Activated naive CD8-positive, alpha-beta T cell treated with anti-CD3 and anti-CD28 coated beads, Interleukin-2, amount 50 U/mL, for 24 hours (primary cell): Measurements from ENCODE around the gene TBL1XR1.

Source experiments
- ATAC-seq: fragments of 150-1000 bp; cut with Tn5 transposase; one replicate; pipeline ENCODE4 v1.10.0; 2021
- DNase-seq: peaks from one replicate; pipeline ENCODE4 v3.0.0; 2021
- H3K27ac Mint-ChIP-seq: one replicate; pipeline ENCODE4 v1.8.0; 2021; ENCODE audit warnings: mild to moderate bottlenecking, mixed read lengths
- H3K27me3 Mint-ChIP-seq: one replicate; pipeline ENCODE4 v1.8.0; 2021; ENCODE audit warnings: mixed read lengths
- H3K36me3 Mint-ChIP-seq: one replicate; pipeline ENCODE4 v1.8.0; 2021; ENCODE audit warnings: low read depth, mixed read lengths
- H3K4me1 Mint-ChIP-seq: one replicate; pipeline ENCODE4 v1.8.0; 2021; ENCODE audit warnings: mixed read lengths
- H3K4me3 Mint-ChIP-seq: one replicate; pipeline ENCODE4 v1.8.0; 2021; ENCODE audit warnings: mild to moderate bottlenecking, moderate library complexity, mixed read lengths
- H3K9me3 Mint-ChIP-seq: one replicate; pipeline ENCODE4 v1.8.0; 2021; ENCODE audit warnings: mixed read lengths

The TBL1XR1 gene

DNA sequence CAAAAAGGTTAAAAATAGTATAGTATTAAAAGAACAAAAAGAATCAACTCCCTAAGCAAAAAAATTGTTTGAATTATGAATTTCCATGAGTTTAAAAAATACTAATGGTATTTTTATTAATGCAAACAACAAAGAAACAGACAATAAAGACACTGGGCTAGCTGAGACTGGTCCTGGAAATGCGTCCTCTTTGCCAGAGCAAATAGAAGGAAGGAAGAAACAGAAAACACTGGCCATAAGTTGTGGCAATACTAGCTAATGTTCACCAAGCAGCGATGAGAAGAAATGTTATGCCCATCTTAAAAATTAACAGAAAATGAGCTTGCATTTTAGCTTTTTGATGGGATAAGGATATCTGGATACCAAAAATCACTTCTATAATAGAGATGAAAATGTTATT is 88.6 kb downstream of the TBL1XR1 start:
- ATAC-seq: no peak
- Mint-ChIP-seq H3K36me3 (peaks cover 17% of the 10 kb centered on the region), H3K27ac (no peak overlapping the region), H3K9me3 (peaks cover 6% of the 10 kb centered on the region), H3K4me3 (no peak overlapping the region), H3K4me1 (peaks cover 84% of the 10 kb centered on the region), H3K27me3 (no peaks in the 10 kb centered on the region)
- DNase-seq: no peak

- DNase-seq (no peak), ATAC-seq (no peak)
- H3K4me3 Mint-ChIP-seq: no peak overlapping the region
- no peaks in the 10 kb centered on the region for H3K9me3 Mint-ChIP-seq
- peaks cover 80% of the 10 kb centered on the region for H3K4me1 Mint-ChIP-seq
- no peak overlapping the region for H3K27ac Mint-ChIP-seq
- peaks cover 11% of the 10 kb centered on the region for H3K36me3 Mint-ChIP-seq
- no peaks in the 10 kb centered on the region for H3K27me3 Mint-ChIP-seq
Measured at GRCh38 chr3:177107461-177108239, 89.6 kb downstream of the TBL1XR1 start.

GRCh38 chr3:177106594-177106993 is 90.7 kb downstream of the TBL1XR1 start:
- no peaks in the 10 kb centered on the region for H3K27me3 Mint-ChIP-seq
- H3K36me3 Mint-ChIP-seq: peaks cover 13% of the 10 kb centered on the region
- no peak overlapping the region for H3K4me3 Mint-ChIP-seq
- H3K27ac Mint-ChIP-seq: peak overlapping the region; percentile 0
- peaks cover 79% of the 10 kb centered on the region for H3K4me1 Mint-ChIP-seq
- DNase-seq (no peak), ATAC-seq (no peak)
- peaks cover 4% of the 10 kb centered on the region for H3K9me3 Mint-ChIP-seq

DNA sequence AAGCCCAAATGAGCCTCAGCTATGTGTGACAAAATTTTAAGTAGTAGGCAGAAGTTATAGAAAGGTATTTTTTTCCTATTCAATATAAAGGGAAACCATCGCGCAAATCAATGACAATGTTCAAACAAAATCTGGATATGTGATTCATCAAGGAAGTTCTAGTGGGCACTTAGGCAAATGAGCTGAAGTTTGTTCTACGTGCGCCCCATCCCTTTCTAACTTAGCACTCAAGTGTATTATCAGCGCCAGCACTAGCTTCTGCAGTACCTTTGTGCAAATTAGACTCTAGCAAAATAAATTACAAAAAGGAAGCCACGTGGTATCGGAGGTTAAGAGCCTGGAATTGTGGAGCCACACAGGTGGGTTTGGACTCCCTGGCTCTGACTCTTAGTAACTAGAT is 91.1 kb downstream of the TBL1XR1 start:
- ATAC-seq: peak; percentile 77
- Mint-ChIP-seq H3K27ac (peak overlapping the region; percentile 0), H3K36me3 (peaks cover 13% of the 10 kb centered on the region), H3K4me1 (peaks cover 75% of the 10 kb centered on the region), H3K4me3 (peak overlapping the region; percentile 13), H3K27me3 (no peaks in the 10 kb centered on the region), H3K9me3 (peaks cover 4% of the 10 kb centered on the region)
- no peak for DNase-seq

GRCh38 chr3:177105623-177106022 is 91.7 kb downstream of the TBL1XR1 start:
- DNase-seq: no peak
- Mint-ChIP-seq H3K36me3 (peaks cover 13% of the 10 kb centered on the region), H3K9me3 (peaks cover 4% of the 10 kb centered on the region), H3K27me3 (no peaks in the 10 kb centered on the region), H3K4me1 (peaks cover 69% of the 10 kb centered on the region), H3K4me3 (no peak overlapping the region), H3K27ac (no peak overlapping the region)
- ATAC-seq: no peak

DNA sequence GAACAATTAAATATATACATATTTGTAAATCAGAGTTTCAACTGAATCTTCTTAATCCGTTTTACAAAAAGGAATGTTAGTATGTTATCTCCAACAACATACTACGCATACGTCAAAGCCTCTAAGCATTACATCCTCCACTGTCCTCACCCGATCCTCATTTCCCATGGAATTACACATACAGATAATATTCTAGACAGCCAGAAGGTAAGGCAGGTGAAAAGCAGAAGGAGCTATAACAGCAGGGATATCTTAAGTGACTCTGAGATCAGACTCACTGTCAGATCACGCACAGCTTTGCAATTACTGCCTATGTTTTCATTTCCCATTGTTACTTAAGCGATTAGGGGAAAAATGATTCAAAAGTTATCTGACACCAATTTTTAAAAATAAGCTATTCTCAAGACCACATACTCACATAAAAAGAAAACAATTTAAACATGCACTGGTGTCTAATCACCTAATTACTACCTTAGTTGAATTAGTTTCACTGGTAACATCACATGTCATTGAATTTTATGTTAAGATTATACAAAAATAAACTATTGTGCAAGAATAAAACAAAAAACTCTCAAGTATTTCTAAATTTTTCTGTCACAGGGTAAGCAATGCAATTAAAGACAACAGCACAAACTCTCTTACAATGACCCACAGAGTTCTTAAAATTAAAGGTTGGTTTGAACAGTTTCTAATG is 92.8 kb downstream of the TBL1XR1 start:
- H3K9me3 Mint-ChIP-seq: peaks cover 4% of the 10 kb centered on the region
- H3K36me3 Mint-ChIP-seq: peaks cover 13% of the 10 kb centered on the region
- H3K27me3 Mint-ChIP-seq: no peaks in the 10 kb centered on the region
- ATAC-seq (no peak), DNase-seq (no peak)
- H3K4me3 Mint-ChIP-seq: no peak overlapping the region
- H3K4me1 Mint-ChIP-seq: peaks cover 59% of the 10 kb centered on the region
- H3K27ac Mint-ChIP-seq: no peak overlapping the region

GRCh38 chr3:177102553-177102952 is 94.7 kb downstream of the TBL1XR1 start:
- Mint-ChIP-seq H3K36me3 (peaks cover 18% of the 10 kb centered on the region), H3K4me1 (peaks cover 57% of the 10 kb centered on the region), H3K9me3 (peaks cover 4% of the 10 kb centered on the region), H3K27ac (peak overlapping the region; percentile 9), H3K4me3 (no peak overlapping the region), H3K27me3 (no peaks in the 10 kb centered on the region)
- no peak for ATAC-seq
- no peak for DNase-seq

GRCh38 chr3:177098551-177098950 is 98.7 kb downstream of the TBL1XR1 start:
- Mint-ChIP-seq H3K9me3 (peaks cover 26% of the 10 kb centered on the region), H3K4me1 (peaks cover 37% of the 10 kb centered on the region), H3K27me3 (no peaks in the 10 kb centered on the region), H3K4me3 (no peak overlapping the region), H3K36me3 (peaks cover 49% of the 10 kb centered on the region), H3K27ac (no peak overlapping the region)
- no peak for ATAC-seq
- DNase-seq: no peak

- H3K4me3 Mint-ChIP-seq: no peak overlapping the region
- H3K4me1 Mint-ChIP-seq: peaks cover 27% of the 10 kb centered on the region
- H3K36me3 Mint-ChIP-seq: peaks cover 59% of the 10 kb centered on the region
- peaks cover 41% of the 10 kb centered on the region for H3K9me3 Mint-ChIP-seq
- DNase-seq: no peak
- no peaks in the 10 kb centered on the region for H3K27me3 Mint-ChIP-seq
- H3K27ac Mint-ChIP-seq: no peak overlapping the region
- no peak for ATAC-seq
Measured at GRCh38 chr3:177096615-177097014, 100.7 kb downstream of the TBL1XR1 start.

GRCh38 chr3:177093966-177094365 is 103.3 kb downstream of the TBL1XR1 start:
- H3K9me3 Mint-ChIP-seq: peaks cover 42% of the 10 kb centered on the region
- no peak overlapping the region for H3K27ac Mint-ChIP-seq
- DNase-seq (no peak), ATAC-seq (no peak)
- H3K36me3 Mint-ChIP-seq: peaks cover 77% of the 10 kb centered on the region
- no peaks in the 10 kb centered on the region for H3K27me3 Mint-ChIP-seq
- peaks cover 36% of the 10 kb centered on the region for H3K4me1 Mint-ChIP-seq
- no peak overlapping the region for H3K4me3 Mint-ChIP-seq

GRCh38 chr3:177089901-177090300 is 107.4 kb downstream of the TBL1XR1 start:
- H3K4me3 Mint-ChIP-seq: no peak overlapping the region

GRCh38 chr3:177089110-177089509 is 108.2 kb downstream of the TBL1XR1 start:
- Mint-ChIP-seq H3K27me3 (no peaks in the 10 kb centered on the region), H3K27ac (no peak overlapping the region), H3K36me3 (peaks cover 63% of the 10 kb centered on the region), H3K9me3 (peaks cover 26% of the 10 kb centered on the region), H3K4me3 (no peak overlapping the region), H3K4me1 (peaks cover 52% of the 10 kb centered on the region)
- ATAC-seq (no peak), DNase-seq (no peak)

More at GRCh38 chr3:177089901-177090300, 107.4 kb downstream of the TBL1XR1 start:
- H3K4me1 Mint-ChIP-seq: peaks cover 49% of the 10 kb centered on the region
- H3K9me3 Mint-ChIP-seq: peaks cover 33% of the 10 kb centered on the region
- no peak overlapping the region for H3K27ac Mint-ChIP-seq
- H3K36me3 Mint-ChIP-seq: peaks cover 63% of the 10 kb centered on the region
- DNase-seq (no peak), ATAC-seq (no peak)
- no peaks in the 10 kb centered on the region for H3K27me3 Mint-ChIP-seq

GRCh38 chr3:177085794-177086193 is 111.5 kb downstream of the TBL1XR1 start:
- Mint-ChIP-seq H3K4me3 (no peak overlapping the region), H3K27ac (no peak overlapping the region), H3K27me3 (no peaks in the 10 kb centered on the region), H3K4me1 (peaks cover 60% of the 10 kb centered on the region), H3K36me3 (peaks cover 37% of the 10 kb centered on the region), H3K9me3 (no peaks in the 10 kb centered on the region)
- ATAC-seq (no peak), DNase-seq (no peak)

GRCh38 chr3:177084616-177085015 is 112.7 kb downstream of the TBL1XR1 start:
- no peaks in the 10 kb centered on the region for H3K9me3 Mint-ChIP-seq
- no peak overlapping the region for H3K27ac Mint-ChIP-seq
- DNase-seq: no peak
- peaks cover 31% of the 10 kb centered on the region for H3K36me3 Mint-ChIP-seq
- H3K4me3 Mint-ChIP-seq: no peak overlapping the region
- H3K4me1 Mint-ChIP-seq: peaks cover 53% of the 10 kb centered on the region
- no peaks in the 10 kb centered on the region for H3K27me3 Mint-ChIP-seq
- no peak for ATAC-seq

DNA sequence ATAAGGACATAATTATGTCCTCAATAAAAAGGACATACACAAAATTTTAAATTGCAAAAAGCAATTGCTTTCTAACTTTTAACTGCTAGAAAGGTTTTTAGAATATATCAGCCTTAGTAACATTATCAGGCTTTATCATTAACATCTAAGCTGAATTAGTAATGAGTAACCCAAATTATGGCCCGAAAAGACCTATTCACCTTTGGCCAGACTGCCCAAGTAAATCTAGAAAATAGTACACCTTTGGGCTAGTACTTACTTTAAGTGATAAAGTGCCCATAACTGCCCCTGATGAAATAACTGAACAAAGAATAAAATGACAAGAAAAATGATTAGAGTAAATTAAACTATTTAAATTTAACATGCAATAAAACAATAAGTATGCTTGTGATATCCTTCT is 117.2 kb downstream of the TBL1XR1 start:
- peaks cover 23% of the 10 kb centered on the region for H3K4me1 Mint-ChIP-seq
- no peaks in the 10 kb centered on the region for H3K27me3 Mint-ChIP-seq
- H3K36me3 Mint-ChIP-seq: peaks cover 42% of the 10 kb centered on the region
- H3K27ac Mint-ChIP-seq: no peak overlapping the region
- H3K4me3 Mint-ChIP-seq: no peak overlapping the region
- ATAC-seq (no peak), DNase-seq (no peak)
- no peaks in the 10 kb centered on the region for H3K9me3 Mint-ChIP-seq
